Superior temporal gyrus (tissue), 1 donor: Measurements from ENCODE around the gene MARS1.
"Not testable (repeated sequence)": the region's sequence is repeated elsewhere in the genome, so short reads cannot be mapped to it uniquely, and the experiment has no call there.

Experiments
- DNase-seq: peaks from one replicate; pipeline ENCODE4 v3.0.0-alpha.2; 2016; ENCODE audit errors: extremely low spot score

MARS1 gene

GRCh38 chr12:57517718-57518117 is 29.9 kb downstream of the MARS1 start:
- not testable (repeated sequence) for DNase-seq

DNA sequence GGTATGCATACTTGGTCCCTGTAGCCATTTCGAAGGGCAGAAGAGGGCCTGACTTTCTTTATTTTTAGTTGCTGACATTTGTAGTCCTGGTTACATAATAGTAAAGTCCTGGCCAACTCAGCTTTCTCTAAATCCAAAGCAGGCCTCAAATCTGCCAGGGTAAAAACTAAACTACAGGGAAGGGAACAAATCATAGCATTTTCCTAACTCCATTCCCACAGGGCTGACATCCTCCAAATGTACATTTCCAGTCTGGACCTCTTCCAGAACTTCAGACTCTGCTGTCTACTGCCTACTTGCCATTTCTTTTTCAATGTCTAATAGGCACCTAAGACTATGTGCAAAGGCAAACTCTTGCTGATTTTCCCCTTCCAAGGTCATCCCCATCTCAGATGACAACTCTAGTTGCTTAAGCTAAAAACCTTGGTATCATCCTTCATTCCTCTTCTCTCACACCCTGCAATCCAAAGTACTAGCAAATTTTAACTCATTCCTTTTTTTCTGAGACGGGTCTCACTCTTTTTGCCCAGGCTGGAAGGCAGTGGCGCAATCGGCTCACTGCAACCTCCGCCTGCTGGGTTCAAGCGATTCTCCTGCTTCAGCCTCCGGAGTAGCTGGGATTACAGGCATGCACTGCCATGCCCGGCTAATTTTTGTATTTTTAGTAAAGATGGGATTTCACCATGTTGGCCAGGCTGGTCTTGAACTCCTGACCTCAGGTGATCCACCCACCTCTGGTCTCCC is 30.5 kb downstream of the MARS1 start:
- peak; percentile 35 for DNase-seq

DNA sequence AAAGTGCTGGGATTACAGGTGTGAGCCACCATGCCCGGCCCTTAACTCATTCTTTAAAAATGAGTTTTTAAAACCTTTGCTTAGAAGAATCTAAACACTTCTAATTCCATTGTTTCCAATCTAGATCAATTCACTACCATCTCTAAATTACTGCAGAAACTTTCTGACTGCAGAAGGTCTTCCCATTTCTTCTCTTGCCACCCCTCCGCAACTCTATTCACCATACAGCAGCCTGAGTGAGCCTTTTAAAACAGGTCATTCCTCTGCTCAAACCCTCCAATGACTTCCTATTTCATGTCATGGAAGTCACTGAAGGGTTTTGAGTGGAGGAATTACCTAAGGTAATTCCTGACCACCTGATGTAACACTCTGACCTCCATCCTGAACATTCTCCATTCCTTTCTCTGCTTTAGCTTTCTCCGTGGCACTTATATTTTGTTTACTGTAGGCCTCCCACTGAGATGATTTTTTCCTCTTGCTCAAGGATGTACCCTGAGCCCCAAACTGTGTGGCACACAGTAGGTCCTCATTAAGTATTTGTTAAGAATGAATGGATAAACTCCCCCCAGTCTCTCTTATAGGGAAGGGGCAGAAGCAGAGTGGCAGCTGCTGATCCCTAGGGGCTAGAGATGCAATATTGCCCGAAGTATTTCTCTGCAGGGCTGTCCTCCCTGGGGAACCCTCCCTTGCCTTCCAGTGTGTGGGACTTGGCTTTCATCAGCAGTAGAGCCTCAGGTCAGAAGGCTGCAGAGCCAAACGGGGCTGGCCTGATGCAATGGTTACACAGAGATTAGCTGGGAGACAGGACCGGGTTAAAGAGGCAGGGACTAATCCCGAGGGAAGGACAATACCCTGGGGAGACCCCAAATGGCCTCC is 31.3 kb downstream of the MARS1 start:
- DNase-seq: no peak

- no peak for DNase-seq
Measured at GRCh38 chr12:57519796-57520052, 31.9 kb downstream of the MARS1 start.

GRCh38 chr12:57520053-57520818 is 32.4 kb downstream of the MARS1 start, which contains the start of gene DDIT3:
Gene DDIT3 (minus strand): TSS chr12:57520514. CDS start chr12:57517406, 3,108 bp downstream.
- peak; percentile 98 for DNase-seq

GRCh38 chr12:57521525-57522010 is 33.7 kb downstream of the MARS1 start:
- DNase-seq: peak; percentile 47

DNA sequence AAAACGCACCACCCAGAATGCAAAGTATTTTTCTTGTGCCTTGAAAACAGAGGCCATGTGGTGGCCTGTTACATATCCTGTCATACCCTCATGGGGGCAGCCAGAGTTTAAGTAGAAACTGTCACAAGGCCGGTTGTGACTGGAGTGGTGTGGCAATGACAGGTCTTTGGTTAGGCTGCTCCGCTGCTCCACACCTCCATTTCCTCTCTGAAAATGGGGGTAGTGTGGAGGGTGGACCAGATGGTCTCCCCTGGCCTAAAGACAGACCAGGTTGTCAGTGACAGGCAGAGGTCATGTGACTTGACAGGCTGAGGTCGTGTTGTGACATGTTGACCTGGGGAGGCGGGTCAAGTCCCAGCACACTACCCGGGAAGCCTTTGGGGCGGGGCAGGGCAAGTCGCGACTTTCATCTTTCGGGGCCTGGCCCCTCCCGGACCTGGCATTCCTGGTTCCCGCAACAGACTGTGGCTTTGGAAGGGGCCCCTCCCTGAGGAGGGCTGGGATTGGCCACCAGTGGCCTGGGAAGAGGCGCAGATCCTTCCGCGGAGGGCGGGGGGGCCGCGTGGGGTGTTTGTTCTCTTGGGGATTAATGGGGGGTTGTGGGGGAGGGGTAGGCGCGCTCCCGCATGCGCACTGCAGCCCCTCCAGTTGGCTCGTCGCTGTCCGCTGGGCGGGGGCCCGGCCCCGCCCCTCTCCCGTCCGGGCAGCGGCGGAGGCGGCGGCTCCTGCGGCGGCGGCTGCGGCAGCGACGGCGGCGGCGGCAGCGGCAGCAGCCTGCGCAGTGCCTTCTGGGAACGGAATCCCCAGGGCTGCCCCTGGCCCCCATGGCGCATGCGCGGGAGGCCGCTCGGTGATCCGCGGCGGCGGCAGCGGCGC is 34.4 kb downstream of the MARS1 start, which contains the start of gene MBD6:
MBD6 (plus strand) TSS at position 814 of the 876 bp plus-strand sequence. CDS start 1,480 bp downstream, outside the sequence.
- peak; percentile 86 for DNase-seq

DNA sequence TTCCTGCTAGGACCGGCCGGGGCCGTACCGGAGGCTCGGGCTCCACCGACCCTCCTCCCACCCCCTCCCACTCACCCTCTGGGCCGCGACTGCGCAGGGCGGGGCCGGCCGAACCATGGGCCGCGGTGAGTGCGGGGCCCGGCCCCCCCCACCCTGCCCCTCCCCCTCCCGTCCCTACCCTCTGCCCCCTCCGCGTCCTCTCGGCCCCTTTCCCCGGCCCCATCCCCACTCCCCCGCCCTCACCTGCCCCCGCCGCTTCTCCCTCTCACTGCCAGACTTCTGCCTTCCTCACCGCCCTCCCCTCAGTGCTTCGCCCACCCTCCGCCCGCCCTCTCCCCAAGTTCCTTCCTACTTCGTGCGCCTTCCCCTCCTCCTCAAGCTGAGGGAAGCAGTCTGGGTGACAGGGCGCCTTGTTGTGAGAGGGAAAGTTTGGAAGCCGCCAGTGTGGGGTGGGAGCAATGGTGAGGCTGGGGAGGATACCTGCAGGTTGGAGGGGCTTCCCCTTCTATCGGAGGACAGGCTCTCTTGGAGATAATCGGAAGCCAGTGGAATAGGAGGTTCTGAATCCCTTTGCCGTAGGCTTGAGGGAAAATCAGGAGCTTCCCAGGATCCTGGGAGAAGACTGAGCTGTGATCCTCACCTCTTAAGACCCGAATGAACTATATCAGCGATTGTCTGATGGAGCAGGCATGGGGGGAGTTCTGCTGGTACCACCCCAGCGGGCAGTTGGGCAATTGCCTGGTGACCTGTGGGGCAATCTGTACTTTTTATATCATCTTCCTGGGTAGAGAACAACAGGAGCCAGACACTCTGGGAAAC is 35.2 kb downstream of the MARS1 start:
- no peak for DNase-seq

DNA sequence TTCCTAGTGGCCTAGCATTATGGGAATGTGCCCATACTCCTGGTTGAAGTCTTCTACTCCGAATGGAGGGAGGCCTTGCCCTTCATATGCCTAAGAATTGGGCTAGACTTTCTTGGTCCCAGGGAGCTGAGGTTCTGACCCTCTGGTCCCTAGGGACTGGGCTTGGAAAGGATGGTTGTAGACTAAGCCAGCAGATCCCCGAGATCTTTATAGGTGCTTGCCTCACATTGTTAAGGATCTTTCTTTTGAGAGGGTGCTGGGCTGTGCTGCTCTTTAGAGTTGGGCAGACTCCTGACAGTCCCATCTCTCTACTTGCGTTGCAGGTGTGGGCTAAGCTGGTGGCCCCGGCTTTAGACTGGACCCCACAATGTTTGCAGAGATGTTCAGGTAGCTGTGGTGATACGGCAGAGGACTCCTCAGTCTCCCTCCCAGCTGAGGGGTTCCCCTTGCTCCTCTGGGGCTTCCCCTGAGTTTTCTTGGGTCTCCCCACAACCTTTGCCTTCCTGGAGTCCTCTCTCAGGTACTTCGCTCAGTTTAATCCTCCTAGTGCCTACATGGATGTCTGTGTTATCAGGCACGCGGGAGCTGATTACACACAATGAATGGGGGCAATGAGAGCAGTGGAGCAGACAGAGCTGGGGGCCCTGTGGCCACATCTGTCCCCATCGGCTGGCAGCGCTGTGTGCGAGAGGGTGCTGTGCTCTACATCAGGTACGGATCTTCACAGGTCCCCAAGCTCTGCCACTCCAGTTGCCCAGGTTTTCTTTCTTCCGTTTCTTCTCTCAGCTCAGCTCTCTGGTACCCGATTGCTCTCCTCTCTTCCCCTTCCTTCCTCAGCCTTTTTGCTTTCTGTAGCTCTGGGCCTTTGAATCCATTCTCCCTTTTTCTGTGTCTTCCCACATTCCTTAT is 36.1 kb downstream of the MARS1 start:
- DNase-seq: no peak

DNA sequence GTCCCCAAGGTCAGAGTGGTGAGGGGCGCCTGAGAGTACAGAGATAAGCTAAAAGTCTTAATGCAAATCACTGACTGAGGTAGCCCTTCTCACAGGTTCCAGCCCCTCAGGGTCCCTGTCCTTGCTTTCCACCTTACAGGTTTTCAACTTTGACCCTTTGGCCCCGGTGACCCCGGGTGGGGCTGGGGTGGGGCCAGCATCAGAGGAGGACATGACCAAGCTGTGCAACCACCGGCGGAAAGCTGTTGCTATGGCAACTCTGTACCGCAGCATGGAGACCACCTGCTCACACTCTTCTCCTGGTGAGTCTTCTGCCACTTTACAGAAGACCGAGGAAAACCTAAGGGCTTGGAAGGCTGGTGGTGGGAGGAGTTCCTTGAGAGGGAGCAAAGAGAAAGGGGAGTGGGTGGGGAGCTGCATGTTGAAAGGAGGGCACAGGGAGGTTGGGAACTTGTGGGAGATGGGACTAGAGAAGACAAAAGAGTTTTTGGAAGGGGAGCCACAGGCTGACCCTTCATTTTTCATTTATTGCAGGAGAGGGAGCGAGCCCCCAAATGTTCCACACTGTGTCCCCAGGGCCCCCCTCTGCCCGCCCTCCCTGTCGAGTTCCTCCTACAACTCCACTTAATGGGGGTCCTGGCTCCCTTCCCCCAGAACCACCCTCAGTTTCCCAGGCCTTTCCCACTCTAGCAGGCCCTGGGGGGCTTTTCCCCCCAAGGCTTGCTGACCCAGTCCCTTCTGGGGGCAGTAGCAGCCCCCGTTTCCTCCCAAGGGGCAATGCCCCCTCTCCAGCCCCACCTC is 37.1 kb downstream of the MARS1 start:
- DNase-seq: no peak

GRCh38 chr12:57525615-57526383 is 37.9 kb downstream of the MARS1 start:
- no peak for DNase-seq

DNA sequence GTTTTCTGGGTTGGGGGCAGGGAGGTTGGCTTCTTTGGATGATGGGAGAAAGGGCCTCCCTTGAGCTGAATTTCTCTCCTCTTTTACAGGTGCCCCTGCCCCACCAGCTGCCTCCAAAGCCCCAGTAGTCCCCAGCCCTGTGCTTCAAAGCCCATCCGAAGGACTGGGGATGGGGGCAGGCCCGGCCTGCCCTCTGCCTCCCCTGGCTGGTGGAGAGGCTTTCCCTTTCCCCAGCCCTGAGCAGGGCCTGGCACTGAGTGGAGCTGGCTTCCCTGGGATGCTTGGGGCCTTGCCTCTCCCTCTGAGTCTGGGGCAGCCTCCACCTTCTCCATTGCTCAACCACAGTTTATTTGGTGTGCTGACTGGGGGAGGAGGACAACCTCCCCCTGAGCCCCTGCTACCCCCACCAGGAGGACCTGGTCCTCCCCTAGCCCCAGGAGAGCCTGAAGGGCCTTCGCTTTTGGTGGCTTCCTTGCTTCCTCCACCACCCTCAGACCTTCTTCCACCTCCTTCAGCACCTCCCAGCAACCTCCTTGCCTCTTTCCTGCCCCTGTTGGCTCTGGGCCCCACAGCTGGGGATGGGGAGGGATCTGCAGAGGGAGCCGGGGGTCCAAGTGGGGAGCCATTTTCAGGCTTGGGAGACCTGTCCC is 38.7 kb downstream of the MARS1 start:
- no peak for DNase-seq

DNA sequence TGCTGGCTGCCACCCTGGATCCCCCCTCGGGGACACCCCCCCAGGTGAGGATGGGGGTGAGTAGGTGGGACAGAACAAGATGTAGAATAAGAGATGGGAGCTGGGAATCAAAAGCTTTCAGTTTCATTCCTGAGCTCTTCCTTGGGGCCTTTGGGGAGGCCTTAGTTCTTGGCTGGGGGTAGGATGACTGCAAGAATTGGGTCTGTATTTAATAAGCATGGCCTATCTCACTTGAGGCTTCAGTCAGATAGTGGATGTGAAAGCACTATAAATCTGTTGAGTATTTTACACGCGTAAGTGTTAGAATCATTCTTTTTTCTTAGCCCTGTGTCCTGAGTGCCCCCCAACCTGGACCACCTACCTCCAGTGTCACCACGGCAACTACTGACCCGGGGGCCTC is 39.3 kb downstream of the MARS1 start:
- DNase-seq: no peak

GRCh38 chr12:57528176-57528575 is 40.3 kb downstream of the MARS1 start:
- DNase-seq: no peak

- no peak for DNase-seq
Measured at GRCh38 chr12:57528831-57529555, 41.1 kb downstream of the MARS1 start.

DNA sequence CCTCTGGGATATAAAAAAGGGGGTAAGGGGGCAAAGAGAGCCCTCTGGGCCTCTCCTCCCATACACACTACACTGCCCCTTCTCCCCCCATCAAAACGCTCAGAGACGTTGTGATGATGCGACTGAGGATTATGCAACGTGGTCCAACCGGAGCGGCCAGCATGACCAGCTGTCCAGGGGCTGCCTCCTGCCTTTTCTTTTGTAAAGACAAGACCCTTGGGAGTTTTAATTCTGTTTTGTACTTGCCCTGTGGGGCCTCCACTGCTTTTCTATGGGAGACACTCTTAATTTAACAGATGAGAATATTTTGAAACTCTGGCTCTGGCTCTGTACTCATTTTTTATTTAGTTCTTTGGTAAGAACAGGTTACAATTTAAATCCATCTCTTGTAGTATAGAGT is 42.0 kb downstream of the MARS1 start:
- DNase-seq: no peak
